Measurements from ENCODE around the gene MVP.

Gene MVP

DNA sequence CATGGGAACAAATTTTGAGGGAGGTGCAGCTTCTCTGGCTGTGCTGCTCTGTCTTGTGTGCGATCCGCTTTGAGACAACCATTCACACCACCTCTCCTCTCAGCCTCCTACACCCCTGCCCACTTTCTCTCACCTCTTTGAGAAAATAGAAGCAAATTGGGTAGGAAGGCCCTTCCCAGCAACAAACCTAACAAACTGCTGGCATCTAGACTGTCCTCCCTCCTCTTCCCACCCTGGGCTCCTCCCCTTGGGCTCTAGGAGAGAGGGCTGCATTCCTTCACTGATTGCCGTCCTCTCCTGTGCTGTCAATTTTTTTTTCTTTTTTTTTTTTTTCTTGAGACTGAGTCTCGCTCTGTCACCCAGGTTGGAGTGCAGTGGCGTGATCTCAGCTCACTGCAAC is 29.2 kb downstream of the MVP start:
- H3K27ac Mint-ChIP-seq = no peak overlapping the region
- H3K36me3 Mint-ChIP-seq (ENCODE audit: low read depth) = peaks cover 65% of the 10 kb centered on the region
- no peaks in the 10 kb centered on the region for H3K27me3 Mint-ChIP-seq
- H3K4me3 Mint-ChIP-seq = no peak overlapping the region
- no peaks in the 10 kb centered on the region for H3K9me3 Mint-ChIP-seq
- intact Hi-C loops (cut with micrococcal nuclease) = loop anchor here (2.0 kb wide), 1 partner anchor 157 kb away; no protein-coding TSS in a partner anchor
- H3K4me1 Mint-ChIP-seq (ENCODE audit: low read depth) = peaks cover 14% of the 10 kb centered on the region

DNA sequence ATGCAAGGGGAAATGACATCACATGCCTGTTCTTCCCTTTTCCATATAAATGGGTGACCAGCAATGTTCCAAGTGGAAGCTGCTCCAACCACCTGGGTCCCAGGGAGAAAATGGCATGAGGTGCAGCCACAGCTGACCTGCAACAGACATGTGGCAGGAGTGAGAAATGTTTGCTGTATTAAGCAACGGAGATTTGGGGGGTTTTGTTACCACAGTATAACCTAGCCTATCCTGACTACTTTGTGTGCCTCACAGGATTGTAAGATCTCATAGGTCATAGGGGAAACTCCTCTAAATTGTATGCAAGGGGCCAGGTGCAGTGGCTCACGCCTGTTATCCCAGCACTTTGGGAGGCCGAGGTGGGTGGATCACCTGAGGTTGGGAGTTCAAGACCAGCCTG is 30.7 kb downstream of the MVP start:
- no peaks in the 10 kb centered on the region for H3K27me3 Mint-ChIP-seq
- intact Hi-C loops (cut with micrococcal nuclease) = no loop called here
- H3K9me3 Mint-ChIP-seq = no peaks in the 10 kb centered on the region
- H3K27ac Mint-ChIP-seq = no peak overlapping the region
- peaks cover 50% of the 10 kb centered on the region for H3K36me3 Mint-ChIP-seq (ENCODE audit: low read depth)
- no peak overlapping the region for H3K4me3 Mint-ChIP-seq
- peaks cover 14% of the 10 kb centered on the region for H3K4me1 Mint-ChIP-seq (ENCODE audit: low read depth)

DNA sequence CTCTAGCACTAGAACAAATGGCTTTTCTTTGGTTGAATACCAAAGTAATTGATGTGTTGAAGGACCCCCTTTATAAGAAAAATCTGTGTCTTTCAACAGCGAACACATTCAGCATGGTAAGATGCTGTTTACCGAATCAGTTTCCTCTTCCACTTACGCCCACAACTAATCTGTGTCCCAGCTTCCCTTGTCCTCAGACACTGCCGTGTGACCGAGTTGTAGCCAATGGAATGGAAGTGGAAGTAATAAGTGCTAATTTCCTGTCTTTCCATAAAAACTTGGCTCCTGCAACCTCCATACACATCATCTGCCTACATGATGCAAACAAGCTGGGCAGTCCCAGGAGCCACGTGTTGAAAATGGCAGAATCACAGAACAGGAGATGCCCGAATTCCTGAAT is 32.4 kb downstream of the MVP start:
- H3K9me3 Mint-ChIP-seq = no peaks in the 10 kb centered on the region
- intact Hi-C loops (cut with micrococcal nuclease) = no loop called here
- H3K27me3 Mint-ChIP-seq = no peaks in the 10 kb centered on the region
- no peak overlapping the region for H3K27ac Mint-ChIP-seq
- peaks cover 14% of the 10 kb centered on the region for H3K4me1 Mint-ChIP-seq (ENCODE audit: low read depth)
- H3K4me3 Mint-ChIP-seq = no peak overlapping the region
- peaks cover 35% of the 10 kb centered on the region for H3K36me3 Mint-ChIP-seq (ENCODE audit: low read depth)

DNA sequence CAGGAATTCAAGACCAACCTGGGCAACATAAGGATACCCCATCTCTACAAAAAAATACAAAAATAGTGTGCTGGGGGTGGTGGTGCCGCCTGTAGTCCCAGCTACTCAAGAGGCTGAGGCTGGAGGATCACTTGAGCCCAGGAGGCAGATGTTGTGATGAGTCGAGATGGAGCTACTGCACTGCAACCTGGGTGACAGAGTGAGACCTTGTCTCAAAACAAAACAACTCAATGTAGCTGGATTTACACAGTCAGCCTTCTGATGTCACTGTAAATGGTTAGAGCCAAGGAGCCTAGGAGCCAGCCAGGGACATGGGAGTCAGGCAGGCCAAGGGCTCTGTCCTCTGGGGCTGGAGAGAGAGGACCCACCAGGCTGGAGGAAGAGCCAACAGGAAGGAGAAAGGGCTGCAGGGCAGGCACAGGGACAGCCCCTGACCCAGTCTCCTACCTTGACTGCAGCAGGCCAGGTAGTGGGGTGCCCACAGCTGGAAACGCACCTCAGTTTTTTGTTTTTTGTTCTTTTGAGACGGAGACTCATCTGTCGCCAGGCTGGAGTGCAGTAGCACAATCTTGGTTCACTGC is 34.3 kb downstream of the MVP start:
- no peaks in the 10 kb centered on the region for H3K9me3 Mint-ChIP-seq
- H3K27me3 Mint-ChIP-seq = no peaks in the 10 kb centered on the region

DNA sequence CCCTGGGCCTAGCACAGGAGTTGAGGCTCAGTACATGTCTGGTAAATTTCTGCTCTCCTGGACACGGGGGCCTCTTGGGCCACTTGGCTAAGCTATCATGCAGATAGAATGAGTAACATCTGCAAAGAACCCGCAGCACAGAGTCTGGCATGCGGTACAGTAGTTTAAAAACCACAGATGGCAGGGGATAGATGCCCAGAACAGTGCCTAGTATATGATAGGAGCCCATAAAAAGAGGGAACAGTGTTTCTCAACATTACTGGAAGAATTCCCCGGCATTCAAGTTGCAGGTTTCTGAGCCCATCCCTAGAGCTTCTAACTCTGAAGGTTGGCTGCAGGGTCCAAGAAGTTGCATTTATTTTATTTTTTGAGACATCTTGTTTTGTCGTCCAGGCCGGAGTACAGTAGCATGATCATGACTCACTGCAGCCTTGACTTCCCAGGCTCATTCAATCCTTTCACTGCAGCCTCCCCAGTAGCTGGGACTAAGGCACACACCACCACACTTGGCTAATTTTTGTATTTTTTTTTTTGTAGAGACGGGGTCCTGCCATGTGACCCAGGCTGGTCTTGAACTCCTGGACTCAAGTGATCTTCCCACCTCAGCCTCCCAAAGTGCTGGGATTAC is 37.0 kb downstream of the MVP start:
- no peak overlapping the region for H3K4me3 Mint-ChIP-seq
- intact Hi-C loops (cut with micrococcal nuclease) = no loop called here
- peaks cover 16% of the 10 kb centered on the region for H3K4me1 Mint-ChIP-seq (ENCODE audit: low read depth)
- H3K27me3 Mint-ChIP-seq = no peaks in the 10 kb centered on the region
- H3K9me3 Mint-ChIP-seq = no peaks in the 10 kb centered on the region
- H3K36me3 Mint-ChIP-seq (ENCODE audit: low read depth) = peaks cover 43% of the 10 kb centered on the region
- no peak overlapping the region for H3K27ac Mint-ChIP-seq

More for the DNA sequence above, 34.3 kb downstream of the MVP start:
- no peak overlapping the region for H3K4me3 Mint-ChIP-seq
- H3K27ac Mint-ChIP-seq = peak overlapping the region; percentile 36
- H3K36me3 Mint-ChIP-seq (ENCODE audit: low read depth) = peaks cover 35% of the 10 kb centered on the region
- peaks cover 14% of the 10 kb centered on the region for H3K4me1 Mint-ChIP-seq (ENCODE audit: low read depth)
- intact Hi-C loops (cut with micrococcal nuclease) = no loop called here

DNA sequence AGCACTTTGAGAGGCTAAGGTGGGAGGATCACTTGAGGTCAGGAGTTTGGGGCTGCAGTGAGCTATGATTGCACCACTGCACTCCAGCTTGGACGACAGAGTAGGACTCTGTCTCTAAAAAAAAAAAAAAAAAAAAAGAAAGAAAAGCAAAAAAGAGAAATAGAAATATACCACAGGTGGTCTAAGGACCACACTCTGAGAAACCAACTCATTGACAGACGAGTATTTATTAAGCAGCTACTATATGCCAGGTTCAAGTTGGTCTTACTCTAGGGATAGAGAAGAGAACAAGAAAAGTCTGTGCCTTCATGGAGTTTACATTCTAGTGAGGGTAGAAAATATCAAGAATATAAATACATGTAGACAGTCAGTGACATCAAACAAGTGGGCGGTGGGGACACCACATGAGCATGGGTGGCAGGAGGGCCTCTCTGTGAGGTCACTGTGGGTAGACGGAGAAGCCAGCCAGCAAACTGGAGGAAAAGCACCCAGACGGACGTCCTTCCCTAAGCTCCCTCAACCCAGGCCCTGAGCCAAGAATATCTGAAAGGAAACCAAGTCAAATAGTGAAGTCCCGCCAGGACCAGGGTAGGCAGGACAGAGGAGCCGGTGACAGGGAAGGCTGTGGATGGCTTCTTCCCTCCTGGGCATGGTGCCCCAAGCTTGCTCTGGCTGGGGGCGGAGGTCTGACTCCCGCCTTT is 38.0 kb downstream of the MVP start:
- H3K4me3 Mint-ChIP-seq = no peak overlapping the region
- H3K27me3 Mint-ChIP-seq = no peaks in the 10 kb centered on the region
- H3K36me3 Mint-ChIP-seq (ENCODE audit: low read depth) = peaks cover 49% of the 10 kb centered on the region
- peaks cover 22% of the 10 kb centered on the region for H3K4me1 Mint-ChIP-seq (ENCODE audit: low read depth)
- H3K9me3 Mint-ChIP-seq = no peaks in the 10 kb centered on the region
- intact Hi-C loops (cut with micrococcal nuclease) = no loop called here
- no peak overlapping the region for H3K27ac Mint-ChIP-seq

DNA sequence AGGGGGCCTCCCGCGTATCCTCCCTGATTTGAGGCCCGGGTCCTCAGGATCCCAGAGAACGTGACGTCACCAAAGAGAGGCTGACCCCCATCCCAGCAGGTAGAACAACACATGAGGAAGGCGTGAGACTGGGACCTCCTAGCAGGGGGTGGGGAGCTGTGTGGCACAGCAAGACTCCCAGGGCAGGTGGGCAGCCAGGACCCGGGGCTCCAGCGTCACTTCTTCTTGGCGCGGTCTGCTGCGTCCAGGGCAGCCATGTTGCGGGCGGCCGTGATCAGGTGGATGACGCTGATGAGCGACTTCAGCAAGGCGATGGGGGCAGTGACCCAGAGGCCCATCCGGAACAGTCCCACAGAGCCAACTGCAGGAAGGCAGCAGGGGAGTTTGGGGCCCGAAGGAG is 38.7 kb downstream of the MVP start:
- Mint-ChIP-seq H3K4me3 (no peak overlapping the region), H3K27ac (no peak overlapping the region), H3K27me3 (no peaks in the 10 kb centered on the region), H3K9me3 (no peaks in the 10 kb centered on the region), H3K36me3 (ENCODE audit: low read depth) (peaks cover 49% of the 10 kb centered on the region), H3K4me1 (ENCODE audit: low read depth) (peaks cover 29% of the 10 kb centered on the region)
- intact Hi-C loops (cut with micrococcal nuclease) = no loop called here

DNA sequence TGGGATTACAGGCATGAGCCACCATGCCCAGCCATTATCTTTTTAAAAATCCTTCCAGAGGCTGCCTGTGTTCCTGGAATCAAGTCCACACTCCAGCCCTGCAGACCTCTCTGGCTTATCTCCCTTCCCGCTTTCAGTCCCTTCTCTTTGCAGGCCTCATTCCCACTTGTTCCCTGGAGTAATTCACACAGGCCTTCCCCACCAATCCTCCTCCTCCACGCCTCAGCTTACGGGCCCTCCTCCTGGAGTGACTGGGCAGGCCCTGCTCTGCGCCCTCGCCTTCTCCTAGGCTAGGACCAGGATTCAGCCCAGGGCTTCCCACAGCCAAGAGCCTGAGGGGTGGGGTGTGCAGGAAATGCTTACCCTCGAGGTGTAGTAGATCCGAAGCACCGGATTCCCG is 40.0 kb downstream of the MVP start:
- Mint-ChIP-seq H3K4me1 (ENCODE audit: low read depth) (peaks cover 29% of the 10 kb centered on the region), H3K36me3 (ENCODE audit: low read depth) (peaks cover 49% of the 10 kb centered on the region), H3K27ac (no peak overlapping the region), H3K27me3 (no peaks in the 10 kb centered on the region), H3K9me3 (no peaks in the 10 kb centered on the region), H3K4me3 (no peak overlapping the region)
- intact Hi-C loops (cut with micrococcal nuclease) = loop anchor here (5.0 kb wide), 1 partner anchor 38 kb away; the partner anchor contains the start of gene MVP

DNA sequence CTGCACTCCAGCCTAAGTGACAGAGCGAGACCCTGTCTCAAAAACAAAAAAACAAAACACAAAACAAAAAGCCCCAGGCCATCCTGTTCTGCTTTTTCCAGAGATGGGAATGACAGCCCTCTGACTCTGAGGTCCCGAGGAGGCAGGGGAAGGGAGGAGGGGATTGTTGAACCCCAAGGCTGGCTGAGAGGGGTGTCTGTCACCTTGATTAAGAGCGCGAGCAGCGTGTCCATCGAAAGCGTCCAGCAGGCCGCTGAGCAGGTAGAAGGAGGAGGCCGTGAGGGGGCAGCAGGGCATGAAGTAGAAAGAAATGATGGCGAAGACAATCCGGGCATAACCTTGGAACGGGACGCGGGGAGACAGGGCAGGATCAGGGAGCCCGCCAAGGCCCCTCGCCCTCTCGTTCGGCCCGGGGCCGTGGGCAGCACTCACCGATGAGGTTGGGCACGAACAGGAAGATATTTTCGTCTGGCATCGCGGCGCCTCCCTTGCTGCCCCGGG is 42.2 kb downstream of the MVP start:
- Mint-ChIP-seq H3K27me3 (peaks cover 2% of the 10 kb centered on the region), H3K4me3 (peak overlapping the region; percentile 96), H3K27ac (peak overlapping the region; percentile 98), H3K9me3 (no peaks in the 10 kb centered on the region), H3K4me1 (ENCODE audit: low read depth) (peaks cover 29% of the 10 kb centered on the region), H3K36me3 (ENCODE audit: low read depth) (peaks cover 49% of the 10 kb centered on the region)
- intact Hi-C loops (cut with micrococcal nuclease) = loop anchor here (2.0 to 5.0 kb wide), 2 partner anchors 38 to 40 kb away; partner anchors contain the start of genes ASPHD1 and MVP

DNA sequence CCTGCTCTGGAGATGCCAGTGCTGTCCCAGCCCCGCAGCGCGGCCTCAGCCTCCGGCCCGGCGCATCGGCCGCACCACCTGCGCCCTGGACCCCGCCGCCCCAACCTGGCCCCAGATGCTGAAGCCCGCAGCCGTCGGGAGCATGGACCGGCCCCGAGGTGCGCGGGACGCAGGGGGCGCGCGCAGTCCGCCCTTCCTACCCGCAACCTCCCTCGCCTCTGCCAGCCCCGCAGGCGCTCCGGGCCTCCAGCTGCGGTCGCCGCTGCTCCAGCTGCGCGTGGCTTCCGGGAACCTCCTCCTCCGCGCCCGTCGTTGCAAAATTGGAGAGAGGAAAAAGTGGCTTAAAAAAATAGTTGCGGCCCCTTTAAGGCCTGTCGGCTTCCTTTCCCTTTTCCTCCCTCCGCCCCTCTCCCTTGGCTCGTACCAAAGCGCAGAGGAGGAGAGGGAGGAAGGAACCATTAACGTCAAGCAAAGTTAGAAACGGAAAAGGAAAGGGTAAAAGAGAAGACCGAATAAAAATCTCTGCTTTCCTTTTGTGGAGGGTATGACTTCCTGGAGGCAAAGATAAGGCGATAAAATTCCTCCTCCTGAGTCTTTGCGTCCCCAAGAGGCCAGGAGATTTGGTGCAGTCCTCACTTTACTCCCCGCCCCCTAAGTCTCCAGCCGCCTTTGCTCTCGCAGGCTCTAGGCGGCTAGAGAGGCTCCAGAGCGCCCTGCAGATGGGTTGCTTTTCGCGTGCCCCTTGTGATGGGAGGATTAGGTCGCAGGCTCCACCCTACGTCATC is 42.8 kb downstream of the MVP start, which contains the start of gene CDIPT:
Gene CDIPT, minus strand, starts transcription at position 343 of the 785 bp plus-strand sequence. CDS start 369 bp downstream, outside the sequence.
- Mint-ChIP-seq H3K27ac (peak within 1 kb of the TSS; percentile 98), H3K36me3 (ENCODE audit: low read depth) (peaks cover 43% of the 10 kb centered on the region), H3K4me1 (ENCODE audit: low read depth) (peaks cover 29% of the 10 kb centered on the region), H3K27me3 (peaks cover 5% of the 10 kb centered on the region), H3K9me3 (no peaks in the 10 kb centered on the region), H3K4me3 (peak within 1 kb of the TSS; percentile 96)
- intact Hi-C loops (cut with micrococcal nuclease) = loop anchor here (1.0 to 5.0 kb wide), 4 partner anchors 38 to 110 kb away; partner anchors contain the start of genes ASPHD1, MVP and TAOK2

DNA sequence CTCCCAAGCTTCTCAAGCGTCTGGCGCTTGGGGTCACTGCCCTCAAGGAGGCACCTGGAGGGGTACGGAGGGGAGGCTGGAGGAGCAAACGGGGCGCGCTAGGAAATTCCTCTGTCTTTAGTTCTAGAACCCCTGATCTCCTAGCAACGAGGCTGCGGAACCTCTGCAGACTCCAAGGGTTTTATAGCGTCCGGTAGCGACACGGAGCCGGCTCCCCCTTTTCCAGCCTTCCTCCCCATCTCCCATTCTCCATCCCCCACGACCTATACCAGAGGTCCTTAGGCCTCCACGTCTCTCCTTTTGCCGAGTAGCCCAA is 43.4 kb downstream of the MVP start:
- intact Hi-C loops (cut with micrococcal nuclease) = loop anchor here (1.0 to 5.0 kb wide), 4 partner anchors 37 to 110 kb away; partner anchors contain the start of genes ASPHD1, MVP and TAOK2
- Mint-ChIP-seq H3K27ac (peak overlapping the region; percentile 98), H3K9me3 (no peaks in the 10 kb centered on the region), H3K36me3 (ENCODE audit: low read depth) (peaks cover 37% of the 10 kb centered on the region), H3K27me3 (peaks cover 5% of the 10 kb centered on the region), H3K4me1 (ENCODE audit: low read depth) (peaks cover 29% of the 10 kb centered on the region), H3K4me3 (peak overlapping the region; percentile 96)

DNA sequence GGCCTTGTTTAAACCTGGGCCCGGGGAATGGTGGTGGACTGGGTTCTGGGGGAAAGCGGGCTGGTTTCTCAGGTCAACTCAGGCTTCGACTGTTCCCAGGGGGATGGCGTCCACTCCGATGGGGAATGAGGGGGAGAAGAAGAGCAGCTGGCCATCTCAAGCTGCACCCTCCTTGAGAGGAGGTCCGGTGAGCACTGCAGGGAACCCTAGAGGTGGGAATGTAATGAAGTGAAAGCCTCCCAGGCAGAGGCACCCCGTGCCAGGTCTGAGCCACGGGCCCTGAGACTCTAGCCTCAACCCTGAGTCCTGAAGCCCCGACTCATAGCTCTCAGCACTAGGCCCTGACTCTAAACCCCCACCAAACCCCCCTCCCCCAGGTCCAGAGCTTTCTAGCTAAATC is 43.9 kb downstream of the MVP start:
- peaks cover 29% of the 10 kb centered on the region for H3K4me1 Mint-ChIP-seq (ENCODE audit: low read depth)
- H3K27ac Mint-ChIP-seq = no peak overlapping the region
- H3K27me3 Mint-ChIP-seq = peaks cover 5% of the 10 kb centered on the region
- H3K9me3 Mint-ChIP-seq = no peaks in the 10 kb centered on the region
- intact Hi-C loops (cut with micrococcal nuclease) = loop anchor here (5.0 kb wide), 1 partner anchor 42 kb away; the partner anchor contains the start of gene MVP
- H3K36me3 Mint-ChIP-seq (ENCODE audit: low read depth) = peaks cover 31% of the 10 kb centered on the region
- H3K4me3 Mint-ChIP-seq = no peak overlapping the region

DNA sequence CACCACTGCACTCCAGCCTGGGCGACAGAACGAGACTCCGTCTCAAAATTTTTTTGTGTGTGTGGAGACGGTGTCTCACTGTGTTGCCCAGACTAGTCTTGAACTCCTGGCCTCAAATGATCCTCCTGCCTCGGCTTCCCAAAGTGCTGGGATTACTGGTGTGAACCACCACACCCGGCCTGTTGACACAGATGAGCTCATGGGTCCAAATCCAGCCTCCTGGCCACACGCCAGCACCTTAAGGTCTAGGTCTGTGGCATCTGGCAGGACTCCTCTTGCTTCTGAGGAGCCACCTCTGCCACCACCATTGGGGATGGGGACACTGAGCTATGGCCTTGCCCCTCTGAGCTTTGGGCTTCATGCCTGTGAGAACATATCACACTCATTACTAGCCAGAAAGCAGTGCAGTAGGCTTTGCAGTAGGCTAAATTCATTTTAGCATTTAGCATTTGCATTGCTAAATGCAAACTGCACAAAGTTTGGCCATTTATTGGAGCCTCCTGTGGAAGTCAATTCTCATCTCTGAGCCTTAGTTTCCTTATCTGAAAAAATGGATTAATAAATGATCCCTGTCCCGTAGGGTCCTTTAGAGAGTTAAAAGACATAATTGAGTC is 48.2 kb downstream of the MVP start:
- Mint-ChIP-seq H3K27ac (no peak overlapping the region), H3K4me1 (ENCODE audit: low read depth) (peaks cover 5% of the 10 kb centered on the region), H3K27me3 (peaks cover 7% of the 10 kb centered on the region), H3K36me3 (ENCODE audit: low read depth) (no peaks in the 10 kb centered on the region), H3K4me3 (no peak overlapping the region), H3K9me3 (no peaks in the 10 kb centered on the region)
- intact Hi-C loops (cut with micrococcal nuclease) = no loop called here

Data from dendritic cell treated with granulocyte-macrophage colony-stimulating factor and Interleukin-4, amounts not matched to agents 40 ng/mL and 50 ng/mL, for 4 days (primary cell).